Transverse colon (tissue), 4 donors: Measurements from ENCODE around the gene THOC3.
"Not testable (repeated sequence)": the region's sequence is repeated elsewhere in the genome, so short reads cannot be mapped to it uniquely, and the experiment has no call there.

ENCODE experiments used
- CTCF ChIP-seq, 5 experiments: fragments of 200-600 bp in 3 of 5; fragments of 450-650 bp in 2 of 5; sonication (generic) in 3 of 5; IDR thresholded peaks; 1 replicate in 2 of 5; 2 replicates in 3 of 5; pipeline ENCODE4 v1.5.1; 2016 to 2017; ENCODE audit warnings: antibody characterized with exemption in 5 of 5, inconsistent platforms in 3 of 5, mild to moderate bottlenecking in 2 of 5, moderate library complexity in 1 of 5
- EP300 ChIP-seq: sonication (generic); formaldehyde crosslinking; IDR thresholded peaks from one replicate; pipeline ENCODE4 v1.6.1; 2017; ENCODE audit warnings: antibody characterized with exemption, low read depth
- POLR2A ChIP-seq: fragments of 450-650 bp; IDR thresholded peaks from one replicate; pipeline ENCODE4 v1.6.1; 2016; ENCODE audit warnings: antibody characterized with exemption, mild to moderate bottlenecking, moderate library complexity
- POLR2AphosphoS5 ChIP-seq, 3 donors: sonication (generic); formaldehyde crosslinking; IDR thresholded peaks; one replicate each; pipeline ENCODE4 v1.6.1; 2016; ENCODE audit warnings: antibody characterized with exemption in 3 of 3

- TF ChIP-seq CTCF (IDR thresholded peaks at IDR 0.05); POLR2A; EP300; POLR2AphosphoS5 (IDR thresholded peaks at IDR 0.05): not testable (repeated sequence)
Observed at GRCh38 chr5:175960228-175960627, 7.9 kb downstream of the THOC3 start.
